Transverse colon (tissue), 3 donors: ENCODE results near the gene HEG1.

Experiments used
- POLR2A ChIP-seq: fragments of 450-650 bp; IDR thresholded peaks from one replicate; pipeline ENCODE4 v1.6.1; 2016; ENCODE audit warnings: antibody characterized with exemption, mild to moderate bottlenecking, moderate library complexity
- TF ChIP-seq, protein P1 (sequence below), 5 experiments: fragments of 200-600 bp in 3 of 5; fragments of 450-650 bp in 2 of 5; sonication (generic) in 3 of 5; IDR thresholded peaks; 1 replicate in 2 of 5; 2 replicates in 3 of 5; pipeline ENCODE4 v1.5.1; 2016 to 2017; ENCODE audit warnings: antibody characterized with exemption in 5 of 5, inconsistent platforms in 3 of 5, mild to moderate bottlenecking in 2 of 5, moderate library complexity in 1 of 5

DNA sequence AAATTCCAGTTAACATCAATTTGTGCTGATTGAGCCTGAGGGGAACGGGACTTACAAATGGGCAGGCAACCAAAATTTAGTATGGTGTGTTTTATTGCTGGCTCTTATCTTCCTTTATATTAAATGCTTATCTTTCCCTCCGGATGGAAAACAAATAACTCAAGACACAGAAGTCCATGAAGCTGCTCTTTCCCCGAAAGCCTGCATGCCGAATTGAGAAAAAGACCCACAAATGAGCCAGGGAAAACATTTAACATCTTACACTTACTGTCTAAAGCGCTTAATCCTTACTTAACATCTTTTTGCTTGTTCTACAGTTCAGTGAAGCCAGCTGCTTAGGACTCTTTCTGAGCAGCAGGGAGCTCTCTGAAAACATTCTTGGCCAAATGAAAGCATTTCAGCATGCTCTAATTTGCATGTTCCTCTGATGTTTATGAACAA, 49.5 kb downstream of the HEG1 start:
- TF ChIP-seq POLR2A = no peak
- TF ChIP-seq, protein P1, sequence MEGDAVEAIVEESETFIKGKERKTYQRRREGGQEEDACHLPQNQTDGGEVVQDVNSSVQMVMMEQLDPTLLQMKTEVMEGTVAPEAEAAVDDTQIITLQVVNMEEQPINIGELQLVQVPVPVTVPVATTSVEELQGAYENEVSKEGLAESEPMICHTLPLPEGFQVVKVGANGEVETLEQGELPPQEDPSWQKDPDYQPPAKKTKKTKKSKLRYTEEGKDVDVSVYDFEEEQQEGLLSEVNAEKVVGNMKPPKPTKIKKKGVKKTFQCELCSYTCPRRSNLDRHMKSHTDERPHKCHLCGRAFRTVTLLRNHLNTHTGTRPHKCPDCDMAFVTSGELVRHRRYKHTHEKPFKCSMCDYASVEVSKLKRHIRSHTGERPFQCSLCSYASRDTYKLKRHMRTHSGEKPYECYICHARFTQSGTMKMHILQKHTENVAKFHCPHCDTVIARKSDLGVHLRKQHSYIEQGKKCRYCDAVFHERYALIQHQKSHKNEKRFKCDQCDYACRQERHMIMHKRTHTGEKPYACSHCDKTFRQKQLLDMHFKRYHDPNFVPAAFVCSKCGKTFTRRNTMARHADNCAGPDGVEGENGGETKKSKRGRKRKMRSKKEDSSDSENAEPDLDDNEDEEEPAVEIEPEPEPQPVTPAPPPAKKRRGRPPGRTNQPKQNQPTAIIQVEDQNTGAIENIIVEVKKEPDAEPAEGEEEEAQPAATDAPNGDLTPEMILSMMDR (IDR thresholded peaks at IDR 0.05) = no peak
